NOMO-1 treated with DMSO at 0.1 percent for 48 hours (cell line): Measurements from ENCODE around the gene SENP8.
A peak's percentile ranks its signal among the peaks of the same experiment; 100 is the strongest.

Source experiments
- DNase-seq: peaks from one replicate; lab custom pipeline; 2025; ENCODE audit not compliant: unreplicated experiment; lab: John Stamatoyannopoulos, UW

The SENP8 gene

GRCh38 chr15:72173864-72174550, 55.8 kb downstream of the SENP8 start:
- DNase-seq: no peak

DNA sequence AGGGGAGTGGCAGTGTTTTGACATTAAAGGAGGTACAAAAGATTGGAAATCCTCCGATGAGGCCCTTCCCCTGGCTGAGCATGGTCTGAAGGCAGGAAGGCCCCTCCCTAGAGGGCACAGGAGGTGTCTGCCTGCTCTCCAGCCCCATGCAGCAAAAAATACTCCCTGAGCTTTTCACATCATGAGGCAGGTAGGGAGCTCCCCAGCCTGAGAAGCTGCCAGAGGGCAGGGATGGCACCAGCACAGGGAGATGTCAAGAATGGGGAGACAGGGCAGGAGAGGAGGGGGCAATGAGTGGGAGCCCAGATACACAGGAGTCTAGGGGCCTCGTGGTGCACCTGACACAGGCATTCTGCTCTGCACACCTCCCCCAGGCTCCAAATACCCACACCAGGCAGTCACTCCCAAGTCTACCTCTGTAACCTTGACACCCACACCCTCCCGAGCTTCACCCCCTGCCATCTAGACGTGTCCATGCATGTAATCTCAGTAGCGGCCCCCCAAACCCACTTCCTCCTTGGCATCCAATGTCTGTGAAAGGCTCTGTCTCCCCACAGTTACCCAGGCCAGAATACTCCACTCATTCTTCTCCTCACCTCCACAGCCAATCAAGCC, 56.5 kb downstream of the SENP8 start:
- no peak for DNase-seq

DNA sequence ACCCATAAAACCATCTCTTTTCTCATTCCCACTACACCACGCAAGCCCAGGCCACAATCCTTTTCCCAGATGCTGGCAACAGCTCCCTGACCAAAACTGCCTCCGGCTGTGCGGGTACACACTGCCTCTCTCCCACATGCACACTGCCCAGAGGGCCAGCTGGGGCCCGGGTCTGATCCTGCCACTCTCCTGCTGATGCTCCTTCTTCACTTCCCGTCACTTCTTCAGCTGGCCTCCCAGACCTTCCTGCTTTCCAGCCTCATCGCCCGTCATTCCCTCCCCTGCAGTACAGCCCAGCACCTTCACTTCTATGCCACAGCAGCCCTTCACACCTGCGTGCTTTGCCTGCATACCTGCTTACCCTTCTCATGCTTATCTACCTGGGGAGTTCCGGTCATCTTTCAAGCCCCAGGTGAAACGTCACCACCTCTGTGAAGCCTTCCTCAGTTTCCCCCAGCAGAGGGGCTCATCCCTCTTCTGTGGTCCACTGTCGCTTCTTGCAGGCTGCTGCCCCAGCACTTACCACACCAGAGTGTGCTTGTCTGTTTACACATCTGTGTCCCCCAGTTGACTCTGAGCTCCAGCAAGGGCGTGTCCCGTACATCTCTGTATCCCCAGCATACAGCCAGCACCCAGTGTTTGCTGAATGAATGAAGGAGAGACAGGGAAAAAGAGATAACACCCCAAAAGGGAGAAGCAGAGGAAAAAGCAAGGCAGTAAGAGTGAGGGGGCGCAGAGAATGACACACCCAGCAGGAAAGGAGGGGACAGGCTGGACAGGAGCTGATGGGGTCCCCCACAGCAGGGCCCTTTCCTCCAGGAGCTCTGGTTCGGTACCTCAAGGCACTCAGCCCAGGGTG, 57.2 kb downstream of the SENP8 start:
- DNase-seq: no peak

DNA sequence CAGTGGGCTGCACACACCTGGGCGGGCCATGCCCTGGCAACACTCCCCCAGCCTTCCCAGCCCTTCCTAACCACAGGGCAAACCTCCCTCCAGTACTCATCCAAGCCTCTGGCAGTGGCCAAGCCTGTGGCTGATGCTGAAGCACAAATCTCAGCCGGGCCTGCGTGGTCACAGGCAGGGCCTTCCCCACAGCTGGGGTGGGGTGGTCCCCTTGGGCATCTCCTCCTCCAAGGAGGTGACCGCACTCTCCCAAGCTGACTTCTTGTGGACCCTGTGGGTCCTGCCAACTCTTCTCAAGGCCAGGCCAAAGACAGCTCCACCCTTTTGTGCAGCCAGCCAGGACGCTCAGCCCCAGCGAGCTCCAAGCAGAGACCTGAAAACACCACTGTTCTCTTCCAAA, 58.0 kb downstream of the SENP8 start:
- DNase-seq: no peak

GRCh38 chr15:72176743-72177142, 58.5 kb downstream of the SENP8 start:
- no peak for DNase-seq

DNA sequence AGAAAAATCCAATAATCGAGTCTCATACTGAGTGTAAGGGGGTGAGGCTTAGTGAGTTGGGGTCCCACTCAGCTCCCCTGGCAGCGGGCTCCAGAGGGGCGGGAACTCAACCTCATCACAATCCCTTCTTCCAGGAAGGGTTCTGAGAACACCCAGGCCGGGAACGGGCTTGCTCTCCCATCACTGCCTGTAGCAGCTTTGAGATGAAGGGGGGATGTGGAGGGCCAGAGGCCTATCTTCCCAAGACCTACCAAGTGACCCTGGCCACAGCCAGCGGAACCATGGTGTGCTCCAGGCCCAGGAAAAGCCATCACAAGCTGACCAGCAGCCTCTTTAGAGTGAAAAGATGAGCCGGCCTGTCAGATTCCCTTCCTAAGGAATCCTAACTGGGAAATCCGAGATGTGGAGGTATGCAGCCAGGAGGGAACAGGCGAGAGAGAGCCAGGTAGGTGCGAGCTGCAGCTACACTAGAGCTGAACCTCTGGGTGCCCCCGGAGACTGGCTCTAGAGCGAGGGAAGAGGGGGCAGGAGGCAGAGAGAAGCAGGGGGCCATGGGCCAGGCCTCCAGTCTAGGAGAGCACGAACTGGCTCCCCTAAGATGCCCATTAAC, 60.9 kb downstream of the SENP8 start:
- DNase-seq: no peak

DNA sequence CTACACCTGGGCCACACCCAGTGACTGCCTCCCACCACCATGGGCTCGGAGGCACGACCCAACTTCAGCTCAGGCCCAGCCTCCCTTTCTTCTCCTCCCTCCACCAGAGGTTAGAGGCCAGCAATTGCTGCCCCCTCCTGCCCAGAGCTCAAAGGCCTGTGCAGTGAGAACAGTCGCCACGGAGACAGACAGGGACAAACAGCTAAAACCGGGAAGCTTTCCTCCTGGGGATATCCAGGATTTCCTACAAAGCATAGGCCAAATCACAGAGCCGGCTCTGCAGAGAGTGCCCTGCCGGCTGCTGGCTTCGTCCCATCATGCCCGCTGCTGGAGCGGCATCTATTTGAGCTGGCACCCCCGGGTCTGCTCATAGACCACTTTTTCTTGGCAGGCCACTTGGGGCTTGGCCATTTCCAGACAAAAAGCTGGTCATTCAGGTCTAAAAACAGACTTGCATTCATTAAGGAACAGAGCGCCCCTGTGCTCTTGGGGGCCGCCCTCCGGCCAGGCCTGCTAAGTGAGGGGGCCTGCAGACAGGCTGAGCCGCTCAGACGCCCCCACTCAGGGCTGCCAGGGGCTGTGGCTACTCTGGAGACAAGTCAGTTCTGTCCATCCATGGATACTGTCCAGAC, 61.9 kb downstream of the SENP8 start:
- no peak for DNase-seq

- no peak for DNase-seq
Measured at GRCh38 chr15:72180761-72181324, 62.6 kb downstream of the SENP8 start.

DNA sequence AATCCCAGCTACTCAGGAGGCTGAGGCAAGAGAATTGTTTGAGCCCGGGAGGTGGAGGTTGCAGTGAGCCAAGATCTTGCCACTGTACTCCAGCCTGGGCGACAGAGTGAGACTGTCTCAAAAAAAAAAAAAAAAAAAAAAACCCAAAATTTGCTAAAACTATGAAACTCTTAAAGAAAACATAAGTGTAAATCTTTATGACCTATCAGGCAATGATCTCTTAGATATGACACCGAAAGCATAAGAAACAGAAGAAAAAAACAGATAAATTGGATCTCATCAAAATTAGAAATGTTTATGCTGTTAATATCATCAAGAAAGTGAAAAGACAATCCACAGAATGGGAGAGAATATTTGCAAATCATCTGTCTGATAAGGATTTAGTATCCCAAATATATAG, 64.0 kb downstream of the SENP8 start:
- no peak for DNase-seq

DNA sequence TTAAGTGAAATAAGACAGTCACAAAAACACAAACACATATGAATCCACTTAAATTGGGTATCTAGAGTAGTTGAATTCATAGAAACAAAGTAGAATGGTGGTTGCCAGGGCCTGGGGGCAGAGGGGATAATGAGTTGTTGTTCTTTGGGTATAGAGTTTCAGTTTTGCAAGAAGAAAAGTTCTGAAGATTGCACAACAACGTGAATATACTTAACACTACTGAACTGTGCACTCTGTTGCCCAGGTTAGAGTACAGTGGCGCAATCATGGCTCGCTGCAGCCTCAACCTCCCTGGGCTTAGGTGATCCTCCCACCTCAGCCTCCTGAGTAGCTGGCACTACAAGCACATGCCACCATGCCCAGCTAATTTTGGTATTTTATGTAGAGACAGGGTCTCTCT, 64.5 kb downstream of the SENP8 start:
- peak; percentile 44 for DNase-seq

GRCh38 chr15:72183781-72184164, 65.6 kb downstream of the SENP8 start:
- no peak for DNase-seq

DNA sequence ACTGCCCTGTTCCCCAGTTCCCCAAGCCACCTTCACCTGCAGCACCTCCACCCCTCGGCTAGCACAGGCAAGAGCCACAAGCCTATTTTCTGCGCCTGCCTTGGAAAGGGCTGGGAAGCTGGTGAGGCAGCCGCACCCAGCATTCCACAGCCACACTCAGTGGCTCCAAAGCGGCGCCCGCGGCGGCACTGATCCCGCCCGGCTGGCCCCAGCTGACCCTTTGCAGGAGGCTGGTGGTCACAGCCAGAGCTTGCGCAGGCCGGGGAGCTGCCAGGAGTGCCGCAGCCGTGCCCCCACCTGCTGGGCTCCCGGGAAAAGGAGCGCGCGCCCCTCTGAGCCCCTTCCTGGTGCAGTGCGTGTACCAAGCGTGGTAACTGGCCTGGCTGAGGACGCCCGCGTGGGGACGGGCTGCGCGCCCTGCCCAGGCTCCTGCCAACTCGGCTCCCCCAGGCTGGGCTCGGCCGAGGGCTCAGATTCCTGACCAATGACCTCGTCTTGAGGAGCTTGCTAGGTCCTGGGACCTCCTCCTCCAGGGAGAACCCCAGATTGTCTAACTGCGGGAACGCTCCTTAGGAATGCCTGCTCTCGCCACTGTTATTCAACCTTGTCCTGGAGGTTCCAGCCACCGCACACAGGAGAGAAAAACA, 66.1 kb downstream of the SENP8 start:
- DNase-seq: no peak

DNA sequence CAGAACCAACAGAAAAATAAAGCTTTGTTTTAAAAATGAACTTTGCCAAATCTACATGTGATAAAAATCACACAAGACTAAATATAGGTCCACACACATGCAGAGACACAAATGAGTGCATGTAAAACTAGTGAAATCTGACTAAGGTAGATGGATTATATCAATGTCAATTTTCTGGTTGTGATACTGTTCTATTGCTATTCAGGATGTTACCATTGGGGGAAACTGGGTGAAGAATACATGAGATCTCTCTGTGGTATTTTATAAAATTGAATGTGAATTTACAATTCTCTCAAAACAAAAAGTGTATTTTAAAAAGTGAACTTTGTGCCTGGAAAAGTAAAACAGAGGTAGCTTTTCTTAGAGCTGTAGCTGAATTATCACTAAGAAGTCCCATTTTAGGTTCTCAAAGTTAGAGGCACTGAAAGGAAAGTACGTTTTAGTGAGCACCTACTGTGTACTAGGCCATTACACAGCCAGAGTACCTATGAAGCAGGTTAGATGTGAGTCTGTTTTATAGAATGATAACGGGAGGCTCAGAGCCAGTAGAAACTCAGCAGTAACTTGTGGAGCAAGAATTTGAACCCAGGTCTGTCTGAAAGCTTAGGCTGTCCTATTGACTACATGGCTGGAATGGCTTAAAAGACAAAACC, 71.2 kb downstream of the SENP8 start:
- DNase-seq: no peak

- no peak for DNase-seq
Measured at GRCh38 chr15:72192416-72192815, 74.2 kb downstream of the SENP8 start.
